Liver (tissue), 9 donors: ENCODE measurements around the gene PKP4. TPM values are rescaled to one million over a fixed set of nuclear protein-coding genes. Genes with fewer than 3 reads are reported as not detected.

Source experiments
- DNase-seq: peaks from one replicate; pipeline ENCODE4 v3.0.0-alpha.2; 2017; ENCODE audit warnings: low spot score
- H3K27ac ChIP-seq, 2 donors: one replicate each; pipeline ENCODE4 v1.7.0; 2013; ENCODE audit warnings: inconsistent platforms in 2 of 2, low read length in 2 of 2, control low read depth in 1 of 2, low read depth in 1 of 2, mild to moderate bottlenecking in 1 of 2
- H3K27me3 ChIP-seq, 4 donors: one replicate each; pipeline versions ENCODE4 v1.6.1 to v1.7.0; 2013; ENCODE audit warnings: low read length in 3 of 4, inconsistent platforms in 1 of 4, mild to moderate bottlenecking in 1 of 4, moderate library complexity in 1 of 4; ENCODE audit not compliant: control insufficient read depth in 4 of 4, insufficient read depth in 4 of 4
- H3K36me3 ChIP-seq, 4 donors: one replicate each; pipeline versions ENCODE4 v1.6.1 to v1.7.0; 2013; ENCODE audit warnings: low read length in 3 of 4, mild to moderate bottlenecking in 3 of 4, low read depth in 1 of 4, moderate library complexity in 1 of 4; ENCODE audit not compliant: control insufficient read depth in 4 of 4, insufficient read depth in 3 of 4
- H3K4me1 ChIP-seq, 4 donors: one replicate each; pipeline versions ENCODE4 v1.6.1 to v1.7.0; 2013; ENCODE audit warnings: low read length in 3 of 4, mild to moderate bottlenecking in 3 of 4, moderate library complexity in 1 of 4; ENCODE audit not compliant: control insufficient read depth in 4 of 4, insufficient read depth in 4 of 4
- H3K4me3 ChIP-seq, 3 donors: one replicate each; pipeline versions ENCODE4 v1.6.1 to v1.7.0; 2013; ENCODE audit warnings: low read length in 3 of 3, control low read depth in 1 of 3, low read depth in 1 of 3, mild to moderate bottlenecking in 1 of 3
- H3K9ac ChIP-seq, 2 donors: one replicate each; pipeline ENCODE4 v1.7.0; 2013; ENCODE audit warnings: low read length in 2 of 2, mild to moderate bottlenecking in 2 of 2, moderate library complexity in 2 of 2, control low read depth in 1 of 2, low read depth in 1 of 2
- H3K9me3 ChIP-seq, 4 donors: one replicate each; pipeline versions ENCODE4 v1.6.1 to v1.7.0; 2013; ENCODE audit warnings: low read length in 3 of 4; ENCODE audit not compliant: control insufficient read depth in 4 of 4
- ATF3 ChIP-seq: IDR thresholded peaks from 2 replicates; pipeline ENCODE4 v1.6.1; 2016; ENCODE audit warnings: antibody characterized with exemption
- EGR1 ChIP-seq, 2 donors: IDR thresholded peaks; 2 replicates each; pipeline ENCODE4 v1.6.1; 2016 to 2018; ENCODE audit warnings: antibody characterized with exemption in 2 of 2, low read depth in 2 of 2
- FOXA1 ChIP-seq: IDR thresholded peaks from 2 replicates; pipeline ENCODE4 v1.6.1; 2016; ENCODE audit warnings: antibody characterized with exemption
- FOXA2 ChIP-seq: IDR thresholded peaks from 2 replicates; pipeline ENCODE4 v1.6.1; 2016; ENCODE audit warnings: antibody characterized with exemption
- GABPA ChIP-seq, 2 donors: IDR thresholded peaks in 1 of 2; conservative IDR thresholded peaks in 1 of 2; 2 replicates each; pipeline ENCODE4 v1.6.1; 2016; ENCODE audit warnings: antibody characterized with exemption in 2 of 2, mild to moderate bottlenecking in 1 of 2, moderate library complexity in 1 of 2
- HNF4A ChIP-seq, 2 donors: conservative IDR thresholded peaks; 2 replicates each; pipeline ENCODE4 v1.6.1; 2016; ENCODE audit warnings: antibody characterized with exemption in 2 of 2, mild to moderate bottlenecking in 2 of 2
- HNF4G ChIP-seq: IDR thresholded peaks from 2 replicates; pipeline ENCODE4 v1.6.1; 2016; ENCODE audit warnings: antibody characterized with exemption
- JUND ChIP-seq, 2 donors: IDR thresholded peaks; 2 replicates each; pipeline ENCODE4 v1.6.1; 2016; ENCODE audit warnings: antibody characterized with exemption in 2 of 2
- MAX ChIP-seq: IDR thresholded peaks from 2 replicates; pipeline ENCODE4 v1.6.1; 2016; ENCODE audit warnings: antibody characterized with exemption
- NR2F2 ChIP-seq: IDR thresholded peaks from 2 replicates; pipeline ENCODE4 v1.6.1; 2016; ENCODE audit warnings: antibody characterized with exemption
- RAD21 ChIP-seq, 2 donors: IDR thresholded peaks; 2 replicates each; pipeline ENCODE4 v1.6.1; 2016; ENCODE audit warnings: antibody characterized with exemption in 2 of 2, mild to moderate bottlenecking in 2 of 2
- REST ChIP-seq: IDR thresholded peaks from 2 replicates; pipeline ENCODE4 v1.6.1; 2016; ENCODE audit warnings: antibody characterized with exemption, mild to moderate bottlenecking
- RXRA ChIP-seq, 2 donors: IDR thresholded peaks; 2 replicates each; pipeline ENCODE4 v1.6.1; 2017 to 2018; ENCODE audit warnings: antibody characterized with exemption in 2 of 2, mild to moderate bottlenecking in 1 of 2
- SP1 ChIP-seq: IDR thresholded peaks from 2 replicates; pipeline ENCODE4 v1.6.1; 2018; ENCODE audit warnings: antibody characterized with exemption, mild to moderate bottlenecking
- TAF1 ChIP-seq: conservative IDR thresholded peaks from 2 replicates; pipeline ENCODE4 v1.6.1; 2016; ENCODE audit warnings: antibody characterized with exemption, mild to moderate bottlenecking
- YY1 ChIP-seq: IDR thresholded peaks from 2 replicates; pipeline ENCODE4 v1.6.1; 2016; ENCODE audit warnings: antibody characterized with exemption, mild to moderate bottlenecking
- ZBTB33 ChIP-seq: IDR thresholded peaks from 2 replicates; pipeline ENCODE4 v1.6.1; 2016; ENCODE audit warnings: antibody characterized with exemption
- polyA plus RNA-seq, 2 donors: library from polyadenylated mRNA; stranded (reverse) in 1 of 2; unstranded in 1 of 2; fragments of 200-250 nt in 1 of 2; fragments of >200 nt in 1 of 2; fragmentation: Nextera tagmentation in 1 of 2; extraction: Ambion mirVana in 1 of 2; gene quantifications; one replicate each; pipeline versions ENCODE4 v1.2.1 to v1.2.3, GENCODE V29; 2013 to 2015
- total RNA-seq, 2 donors: library from RNA; depleted of rRNA; stranded (reverse); fragments of >200 nt; gene quantifications; one replicate each; pipeline ENCODE4 v1.2.3, GENCODE V29; 2014
- TF ChIP-seq, protein P1 (sequence below): fragments of 150-350 bp; IDR thresholded peaks from 2 replicates; pipeline ENCODE4 v1.5.1; 2017; ENCODE audit warnings: improper control_type of control experiment, low read depth, low read length; ENCODE audit not compliant: missing input control
- donor health status: healthy.
- donor health status: healthy.
- donor health status: healthy.
- donor health status: healthy.
- donor health status: healthy.

The PKP4 gene
- total and polyA plus RNA-seq, 4 donors, result 7.7 to 33.8 (median 19.0) TPM

GRCh38 chr2:158410132-158410531, 46.6 kb upstream of the PKP4 start (continued):
- TF ChIP-seq REST, result no peak
- TF ChIP-seq SP1, result no peak

DNA sequence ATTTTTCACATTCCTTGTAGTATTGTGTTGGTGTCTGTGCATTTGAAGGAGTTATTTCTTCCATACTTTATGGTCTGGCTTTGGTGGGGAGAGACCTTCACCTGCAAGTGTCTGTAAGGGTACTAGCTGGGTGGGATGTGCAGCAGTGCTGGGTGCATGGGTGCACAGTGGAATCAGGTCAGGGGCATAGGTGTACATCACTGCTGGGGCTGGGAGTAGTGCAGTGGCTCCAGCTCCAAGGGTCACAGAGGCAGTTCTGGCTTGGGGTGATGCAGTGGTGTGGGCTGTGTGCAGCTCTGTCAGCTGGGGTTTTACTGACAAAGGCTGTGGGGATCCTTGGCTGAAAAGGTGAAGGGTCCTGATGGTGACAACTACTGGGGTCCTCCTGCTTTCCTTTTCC, 45.0 kb upstream of the PKP4 start:
- no peaks in the 10 kb centered on the region for H3K36me3 ChIP-seq

More for the DNA sequence above, 45.0 kb upstream of the PKP4 start:
- Histone ChIP-seq H3K9ac (no peak overlapping the region), H3K9me3 (peaks cover 1 to 7% (median 3%) of the 10 kb centered on the region in 4 donors), H3K4me3 (no peak overlapping the region), H3K4me1 (no peaks in the 10 kb centered on the region), H3K27me3 (peaks cover 0 to 4% (median 0%) of the 10 kb centered on the region in 4 donors), H3K27ac (no peak overlapping the region)
- DNase-seq, result no peak
- no peak for TF ChIP-seq EGR1 (IDR thresholded peaks at IDR 0.05; ENCODE audit: low read depth in 2 of 2)
- TF ChIP-seq ZBTB33, result no peak
- TF ChIP-seq GABPA (IDR thresholded peaks at IDR 0.05 in 1 of 2, conservative IDR thresholded peaks at IDR 0.05 in 1 of 2), result no peak
- TF ChIP-seq HNF4G, result no peak
- no peak for TF ChIP-seq YY1
- TF ChIP-seq ATF3, result no peak
- no peak for TF ChIP-seq TAF1
- TF ChIP-seq RAD21 (IDR thresholded peaks at IDR 0.05), result no peak
- no peak for TF ChIP-seq JUND (IDR thresholded peaks at IDR 0.05)
- no peak for TF ChIP-seq REST
- no peak for TF ChIP-seq MAX
- TF ChIP-seq FOXA1, result no peak
- no peak for TF ChIP-seq HNF4A (conservative IDR thresholded peaks at IDR 0.05)
- no peak for TF ChIP-seq NR2F2
- no peak for TF ChIP-seq FOXA2
- TF ChIP-seq RXRA (IDR thresholded peaks at IDR 0.05), result no peak
- TF ChIP-seq, protein P1, sequence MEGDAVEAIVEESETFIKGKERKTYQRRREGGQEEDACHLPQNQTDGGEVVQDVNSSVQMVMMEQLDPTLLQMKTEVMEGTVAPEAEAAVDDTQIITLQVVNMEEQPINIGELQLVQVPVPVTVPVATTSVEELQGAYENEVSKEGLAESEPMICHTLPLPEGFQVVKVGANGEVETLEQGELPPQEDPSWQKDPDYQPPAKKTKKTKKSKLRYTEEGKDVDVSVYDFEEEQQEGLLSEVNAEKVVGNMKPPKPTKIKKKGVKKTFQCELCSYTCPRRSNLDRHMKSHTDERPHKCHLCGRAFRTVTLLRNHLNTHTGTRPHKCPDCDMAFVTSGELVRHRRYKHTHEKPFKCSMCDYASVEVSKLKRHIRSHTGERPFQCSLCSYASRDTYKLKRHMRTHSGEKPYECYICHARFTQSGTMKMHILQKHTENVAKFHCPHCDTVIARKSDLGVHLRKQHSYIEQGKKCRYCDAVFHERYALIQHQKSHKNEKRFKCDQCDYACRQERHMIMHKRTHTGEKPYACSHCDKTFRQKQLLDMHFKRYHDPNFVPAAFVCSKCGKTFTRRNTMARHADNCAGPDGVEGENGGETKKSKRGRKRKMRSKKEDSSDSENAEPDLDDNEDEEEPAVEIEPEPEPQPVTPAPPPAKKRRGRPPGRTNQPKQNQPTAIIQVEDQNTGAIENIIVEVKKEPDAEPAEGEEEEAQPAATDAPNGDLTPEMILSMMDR, result no peak
- TF ChIP-seq SP1, result no peak
